CD4-positive, alpha-beta T cell treated with Interleukin-10 for 1 hour (primary cell): ENCODE measurements around the gene LHPP.

ENCODE experiments used
- DNase-seq: peaks from one replicate; pipeline ENCODE4 v3.0.0-alpha.2; 2020

LHPP gene

DNA sequence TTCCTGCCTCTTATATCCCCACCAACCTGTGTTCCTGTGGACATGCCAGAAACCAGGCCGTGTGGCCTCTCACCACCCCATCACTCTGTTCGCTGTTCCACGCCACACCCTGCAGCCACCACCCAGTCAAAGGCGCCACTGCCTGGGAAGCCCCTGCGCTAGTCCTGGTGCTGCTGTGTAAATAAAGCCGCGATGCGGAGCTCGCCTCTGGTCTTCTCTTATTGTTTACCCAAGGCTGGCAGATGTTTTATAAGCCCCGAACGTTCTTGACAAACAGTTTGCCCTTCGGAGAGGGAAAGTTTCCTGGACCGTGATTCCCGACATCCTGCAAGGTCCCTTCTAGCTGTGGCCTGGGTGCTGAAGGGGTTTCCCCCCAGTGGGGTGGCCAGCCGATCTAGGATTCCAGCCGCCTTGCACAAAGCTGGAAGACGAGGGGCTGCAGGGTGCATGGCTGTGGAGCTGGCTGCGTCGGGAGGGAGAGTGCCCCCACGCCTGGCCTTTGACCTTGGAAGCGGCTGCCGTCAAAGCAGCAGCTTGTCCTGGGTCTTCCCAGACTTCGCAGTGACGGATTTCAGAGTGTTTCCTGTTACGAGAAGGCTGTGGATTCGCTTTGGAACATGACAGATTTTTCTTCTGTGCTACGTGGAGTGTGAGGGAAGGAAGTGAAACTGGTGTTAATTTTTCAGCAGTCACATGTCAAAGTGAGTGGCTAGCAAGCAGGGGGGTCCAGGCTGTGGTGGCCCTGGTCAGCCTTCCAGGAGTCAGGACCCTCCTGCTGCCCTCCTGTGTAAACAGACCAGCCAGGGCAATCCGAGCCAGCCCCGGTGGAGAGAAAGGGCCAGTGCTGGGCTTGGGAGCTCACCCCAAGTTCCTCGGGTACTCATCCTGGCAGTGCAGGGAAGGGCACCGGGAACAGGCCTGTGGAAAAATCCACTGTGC is 61.6 kb downstream of the LHPP start:
- no peak for DNase-seq

DNA sequence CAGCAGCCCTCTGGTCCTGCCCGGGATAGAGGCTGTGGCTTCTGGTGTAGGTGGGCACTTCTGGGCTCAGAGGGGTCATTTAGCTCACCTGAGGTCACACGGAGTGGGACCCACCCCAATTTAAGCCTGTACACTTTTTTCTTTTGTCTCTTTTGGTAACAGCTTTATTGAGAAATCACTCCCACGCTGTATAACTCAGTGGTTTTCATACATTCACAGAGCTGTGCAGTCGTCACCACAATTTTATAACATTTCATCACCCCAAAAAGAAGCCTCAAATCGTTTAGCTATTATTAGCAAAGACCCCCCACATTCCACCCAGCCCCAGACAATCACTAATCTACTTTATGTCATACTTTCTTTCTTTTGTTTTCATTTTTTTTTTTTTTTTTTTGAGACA is 62.3 kb downstream of the LHPP start:
- DNase-seq = no peak

DNA sequence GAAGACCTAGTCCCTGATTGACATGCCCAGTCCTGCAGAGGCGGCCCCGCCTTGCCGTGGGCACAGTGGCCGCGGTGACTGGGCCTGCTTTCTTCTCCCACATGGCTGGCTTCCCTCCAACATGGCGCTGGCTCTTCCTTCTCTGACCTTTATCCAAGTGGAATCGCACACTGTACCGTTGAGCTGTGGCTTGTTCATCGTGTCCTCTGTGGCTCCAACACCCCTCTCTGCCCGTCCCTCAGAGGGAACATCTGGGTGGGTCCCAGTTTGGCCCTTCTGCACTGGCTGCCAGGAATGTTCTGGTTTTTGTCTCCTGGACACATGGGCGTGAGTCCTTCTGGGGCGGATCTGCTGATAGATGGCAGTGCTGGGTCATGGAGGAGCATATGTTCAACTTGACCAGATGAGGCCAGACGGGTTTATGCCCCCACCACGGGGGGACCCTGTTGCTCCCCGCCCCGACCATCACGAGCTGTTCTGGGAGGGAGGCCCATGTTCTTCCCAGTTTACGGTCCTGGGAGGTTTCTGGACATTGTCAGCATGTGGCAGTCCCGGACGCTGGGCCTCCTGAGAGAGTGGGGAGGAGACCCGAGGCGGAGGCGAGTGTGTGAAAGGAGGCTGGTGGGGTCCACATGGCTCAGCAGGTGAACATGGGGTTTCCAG is 63.5 kb downstream of the LHPP start:
- no peak for DNase-seq

DNA sequence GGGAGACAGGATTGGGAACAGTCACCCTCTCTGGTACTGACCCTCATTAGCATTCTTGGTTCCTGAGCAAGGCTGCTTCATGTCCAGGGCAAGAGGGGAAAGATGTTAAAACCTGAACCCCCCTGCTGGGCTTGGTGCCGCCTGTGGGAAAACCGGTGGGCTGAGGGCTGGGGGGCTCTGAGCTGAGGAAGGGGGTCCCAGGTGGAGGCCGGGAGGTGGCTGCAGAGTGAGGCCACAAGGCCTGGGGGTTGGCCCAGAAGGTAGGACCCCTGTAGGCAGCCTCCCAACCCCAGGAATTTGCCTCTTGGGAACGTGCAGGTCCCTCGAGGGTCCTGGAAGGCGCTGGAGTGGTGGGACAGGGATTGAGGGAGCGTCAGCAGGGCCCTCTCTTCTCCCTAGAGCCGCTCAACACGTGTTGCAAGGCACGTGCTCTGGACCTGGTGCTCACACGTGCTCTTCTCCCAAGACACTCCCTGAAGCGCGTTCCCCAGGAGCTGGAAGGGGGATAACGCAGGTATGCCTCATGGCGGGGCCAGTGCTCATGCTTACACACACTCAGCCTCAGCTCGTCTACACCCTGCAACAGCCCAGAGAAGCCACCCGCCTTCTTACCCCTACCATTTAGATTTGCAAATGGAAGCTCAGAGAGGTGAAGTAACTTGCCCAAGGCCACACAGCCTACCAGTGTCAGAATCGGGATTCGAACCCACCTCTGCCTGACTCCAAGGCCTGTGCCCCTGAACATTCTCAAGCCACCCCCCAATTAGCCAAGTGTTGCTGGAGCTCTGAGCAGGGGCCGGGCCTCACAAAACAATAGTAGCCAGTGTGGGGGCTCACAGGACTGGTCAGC is 64.4 kb downstream of the LHPP start:
- no peak for DNase-seq

DNA sequence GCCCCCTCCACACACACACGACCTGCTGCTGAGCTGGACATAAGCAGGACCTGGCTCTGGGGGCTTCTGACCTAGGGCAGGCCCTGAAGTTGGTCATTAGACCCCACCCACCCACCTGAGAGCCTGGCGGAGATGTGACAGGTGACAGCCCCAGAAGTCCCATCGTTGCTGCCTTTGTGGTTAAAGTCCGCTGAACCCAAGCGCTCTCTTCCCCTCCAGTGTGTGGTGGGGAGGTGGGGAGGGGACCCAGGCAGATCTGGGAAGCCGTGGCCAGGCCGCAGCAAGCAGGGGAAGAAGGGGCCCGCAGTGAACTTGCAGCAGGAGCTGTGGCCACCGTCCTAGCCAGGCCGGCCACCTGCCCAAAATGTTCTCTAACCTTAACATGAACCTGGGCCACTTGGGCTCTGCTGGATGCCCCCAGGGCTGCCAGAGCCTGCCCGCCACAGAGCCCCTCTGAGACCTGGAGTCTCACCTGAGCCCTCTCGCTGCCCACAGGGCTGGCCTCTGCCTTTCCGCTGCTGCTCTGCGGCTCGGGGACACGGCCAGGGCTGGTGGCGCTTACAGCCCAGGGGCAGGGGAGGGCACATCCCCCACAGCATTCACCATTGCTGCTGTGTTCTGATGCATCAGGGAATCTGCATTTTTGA is 65.1 kb downstream of the LHPP start:
- DNase-seq = no peak

DNA sequence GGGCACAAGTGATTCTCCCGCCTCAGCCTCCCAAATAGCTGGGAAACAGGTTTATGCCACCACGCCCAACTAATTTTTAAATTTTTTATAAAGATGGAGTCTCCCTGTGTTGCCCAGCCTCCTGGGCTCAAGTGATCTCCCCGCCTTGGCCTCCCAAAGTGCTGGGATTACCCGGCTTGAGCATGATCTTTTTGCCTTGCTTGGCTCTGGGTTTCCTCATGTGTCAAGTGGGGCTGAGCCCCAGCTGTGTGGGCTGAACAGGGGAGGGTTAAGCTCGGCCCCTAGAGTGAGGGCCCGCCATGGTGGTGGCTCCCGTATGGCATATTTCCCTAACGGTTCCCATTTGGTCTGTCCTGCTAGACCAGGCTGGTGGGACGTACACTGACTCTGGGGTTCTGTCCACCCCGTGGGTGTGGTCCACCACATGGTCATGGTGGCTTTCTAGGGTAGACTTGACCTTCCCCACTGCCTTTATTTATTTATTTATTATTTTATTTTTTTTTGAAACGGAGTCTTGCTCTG is 66.3 kb downstream of the LHPP start:
- DNase-seq = no peak

DNA sequence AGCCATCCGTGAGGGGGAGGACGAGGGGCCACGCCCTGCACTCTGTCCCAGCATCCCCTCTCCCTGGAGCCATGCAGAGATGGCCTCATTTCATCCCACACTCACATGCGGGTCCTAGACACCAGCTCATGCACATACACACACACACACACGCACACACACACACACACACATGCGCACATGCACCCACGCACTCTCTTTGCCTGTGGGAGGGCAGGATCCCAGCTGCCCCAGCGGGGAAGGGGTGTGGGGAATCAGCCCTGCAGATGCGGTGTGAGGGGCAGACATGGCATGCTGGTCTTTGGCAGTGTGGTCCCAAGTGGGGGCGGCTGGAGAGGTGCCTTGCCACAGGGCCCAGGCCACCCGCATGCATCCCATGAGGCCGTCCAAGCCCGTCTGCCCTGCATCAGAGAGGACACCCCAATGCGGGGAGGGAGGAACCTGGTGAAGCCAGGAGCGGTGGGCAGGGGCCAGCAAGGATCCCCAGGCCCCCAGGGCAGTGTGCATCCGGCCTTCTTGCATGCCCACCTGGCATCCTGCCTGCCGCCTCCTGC is 68.1 kb downstream of the LHPP start:
- no peak for DNase-seq

DNA sequence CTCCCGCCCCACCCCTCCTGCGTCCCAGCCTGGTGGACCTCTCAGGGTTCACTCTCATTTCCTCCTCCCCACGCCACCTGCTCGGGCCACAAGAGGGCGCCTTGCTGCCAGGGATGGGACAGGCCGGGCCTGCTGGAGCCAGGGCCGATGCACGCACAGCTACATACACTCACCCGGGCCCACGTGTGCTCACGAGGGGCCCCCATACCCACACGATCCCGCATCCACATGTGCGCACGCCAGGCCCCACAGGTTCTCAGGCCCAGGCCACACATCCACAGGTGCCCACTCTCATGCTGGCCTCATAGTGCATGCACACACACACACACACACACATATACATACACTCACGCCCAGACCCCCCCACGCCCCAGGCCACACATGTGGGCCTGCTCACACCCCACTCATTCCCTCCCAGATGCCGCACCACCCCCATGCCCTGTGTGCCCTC is 68.6 kb downstream of the LHPP start:
- peak; percentile 87 for DNase-seq

DNA sequence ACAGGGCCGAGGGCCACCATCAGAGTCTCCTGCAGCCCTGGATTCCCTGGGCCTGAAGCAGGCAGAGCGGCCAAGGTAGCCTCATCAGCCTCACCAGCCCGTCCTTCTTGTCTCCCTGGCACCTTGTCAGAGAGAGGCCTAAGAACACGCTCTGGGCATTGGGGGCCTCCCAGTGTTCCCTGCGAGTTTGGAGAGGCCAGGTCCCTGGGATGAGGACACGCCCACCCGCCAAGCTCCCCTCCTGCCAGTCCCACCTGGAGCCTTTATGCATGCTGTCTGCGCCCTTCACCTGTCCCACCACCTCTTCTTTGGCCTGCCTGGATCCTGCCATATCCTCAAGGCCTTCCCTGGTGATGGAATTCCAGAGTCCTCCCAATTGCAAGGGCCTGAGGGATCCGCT is 69.2 kb downstream of the LHPP start:
- no peak for DNase-seq

DNA sequence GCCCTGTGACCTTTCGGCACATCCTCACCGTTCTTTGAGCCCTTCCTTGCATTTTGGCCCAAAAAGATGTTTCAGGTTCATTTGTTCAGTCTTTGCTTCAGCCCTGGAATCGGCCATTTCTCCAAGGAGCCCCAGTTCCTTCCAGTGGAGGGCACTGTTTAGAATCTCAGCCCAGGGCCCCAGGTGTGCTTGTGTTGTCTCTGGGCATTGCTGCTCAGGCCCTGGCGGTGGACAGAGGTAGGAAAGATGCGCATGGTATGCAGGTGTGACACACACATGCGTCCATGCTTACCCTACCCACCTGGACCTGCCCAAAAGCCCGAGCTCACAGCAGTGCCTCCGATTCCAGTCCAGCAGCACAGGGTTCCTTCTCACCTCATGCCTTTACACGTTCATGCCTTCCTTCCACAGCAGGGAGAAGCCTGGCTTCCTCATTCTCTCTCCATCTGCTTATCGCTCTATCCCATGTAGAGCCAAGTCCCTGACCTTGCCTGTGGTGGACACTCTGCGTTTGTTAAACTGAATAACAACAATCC is 70.6 kb downstream of the LHPP start:
- DNase-seq = no peak

DNA sequence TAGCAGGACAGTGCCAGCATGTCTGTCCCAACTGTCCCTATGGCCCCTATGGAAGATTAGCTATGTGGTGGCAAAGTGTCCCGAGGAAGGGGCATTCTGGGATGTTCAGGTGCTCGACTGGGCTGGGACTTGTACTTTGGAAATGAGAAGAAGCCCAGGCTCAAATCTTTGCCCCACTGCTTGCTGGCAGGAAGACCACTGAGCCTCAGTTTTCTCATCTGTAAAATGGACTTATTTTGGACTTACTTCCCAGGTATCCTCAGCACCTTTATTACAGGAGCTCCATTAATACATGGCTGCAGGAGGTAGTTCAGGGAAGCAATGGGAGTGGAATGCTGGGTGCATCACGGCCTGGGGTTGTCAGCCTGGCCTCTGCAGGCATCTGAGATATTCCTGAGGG is 71.2 kb downstream of the LHPP start:
- no peak for DNase-seq

DNA sequence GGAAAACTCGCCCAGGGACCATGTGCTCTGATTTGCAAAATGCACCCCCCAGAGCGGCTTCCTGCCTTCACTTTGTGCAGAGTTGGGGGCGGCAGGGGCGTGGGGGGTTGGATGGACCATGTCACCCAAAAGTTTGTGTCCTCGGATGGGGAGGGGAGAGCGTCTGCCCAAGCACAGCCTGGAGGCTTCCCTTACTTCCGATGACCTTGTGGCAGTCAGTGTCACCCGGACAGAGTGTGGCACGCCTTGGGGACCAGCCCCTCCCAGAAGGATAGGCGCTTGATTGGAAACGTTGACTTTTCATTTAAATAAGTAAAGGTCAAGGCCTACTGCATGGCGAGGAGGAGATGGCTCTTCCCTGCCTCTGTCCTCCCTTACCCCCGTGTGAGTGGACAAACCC is 71.6 kb downstream of the LHPP start:
- DNase-seq = no peak

DNA sequence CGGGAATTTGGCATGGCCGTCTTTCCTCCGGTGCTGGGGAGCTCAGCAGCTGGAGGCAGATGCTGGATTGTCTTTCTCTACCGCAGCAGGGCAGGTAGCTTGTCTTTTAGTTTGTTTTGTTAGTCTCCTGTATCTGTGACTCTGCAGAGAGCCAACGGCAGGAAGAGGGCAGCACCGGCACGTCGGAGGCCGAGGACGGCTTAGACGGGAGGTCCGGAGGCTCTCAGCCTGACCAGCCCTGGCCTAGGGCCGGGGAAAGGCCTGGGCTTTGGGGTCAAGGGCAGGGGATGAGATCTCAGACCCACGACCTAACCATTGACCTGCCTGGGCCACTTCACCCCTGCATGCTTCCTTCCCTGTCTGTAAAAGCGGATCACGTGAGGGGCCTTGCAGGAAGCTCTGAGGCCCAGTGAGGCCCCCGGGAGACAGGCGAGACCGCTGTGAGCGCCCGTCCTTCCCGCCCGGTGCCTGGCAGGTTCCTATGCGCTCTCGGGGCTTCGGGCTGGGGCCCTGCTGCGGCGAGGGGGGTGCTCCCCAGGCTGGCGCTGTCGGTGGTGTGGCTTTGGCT is 72.7 kb downstream of the LHPP start:
- DNase-seq = no peak

DNA sequence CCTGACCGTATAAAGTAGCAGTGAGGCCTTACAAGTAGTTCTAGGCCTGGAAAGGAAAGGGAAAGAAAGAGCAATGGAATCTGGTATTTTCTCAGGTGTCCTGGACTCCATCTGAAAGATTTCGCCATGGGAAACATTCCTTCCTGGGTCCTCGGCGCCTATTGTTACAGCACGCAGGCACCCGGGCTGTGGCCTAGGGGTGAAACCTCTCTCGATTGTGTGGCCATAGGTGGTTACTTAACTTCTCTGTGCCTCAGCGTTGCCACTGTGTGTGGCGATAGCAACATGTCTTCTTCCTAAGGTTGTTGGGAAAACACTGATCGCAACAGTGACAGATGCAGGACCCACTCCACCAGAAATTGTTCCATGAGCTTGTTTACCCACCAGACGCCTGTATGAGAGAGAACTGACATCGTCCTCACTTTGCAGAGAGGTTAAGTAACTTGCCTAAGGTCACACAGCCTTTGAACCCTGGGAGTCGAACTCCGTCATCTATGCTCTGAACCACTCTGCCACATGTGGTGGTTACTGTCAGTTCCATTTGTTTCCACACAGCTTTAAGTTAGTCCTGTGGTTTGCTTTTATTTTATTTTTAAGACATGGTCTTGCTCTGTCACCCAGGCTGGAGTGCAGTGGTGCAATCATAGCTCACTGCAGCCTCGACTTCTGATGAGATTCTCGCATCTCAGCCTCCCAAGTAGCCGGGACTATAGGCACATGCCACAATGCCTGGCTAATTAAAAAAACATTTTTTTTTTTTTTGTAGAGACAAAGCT is 73.4 kb downstream of the LHPP start:
- no peak for DNase-seq

DNA sequence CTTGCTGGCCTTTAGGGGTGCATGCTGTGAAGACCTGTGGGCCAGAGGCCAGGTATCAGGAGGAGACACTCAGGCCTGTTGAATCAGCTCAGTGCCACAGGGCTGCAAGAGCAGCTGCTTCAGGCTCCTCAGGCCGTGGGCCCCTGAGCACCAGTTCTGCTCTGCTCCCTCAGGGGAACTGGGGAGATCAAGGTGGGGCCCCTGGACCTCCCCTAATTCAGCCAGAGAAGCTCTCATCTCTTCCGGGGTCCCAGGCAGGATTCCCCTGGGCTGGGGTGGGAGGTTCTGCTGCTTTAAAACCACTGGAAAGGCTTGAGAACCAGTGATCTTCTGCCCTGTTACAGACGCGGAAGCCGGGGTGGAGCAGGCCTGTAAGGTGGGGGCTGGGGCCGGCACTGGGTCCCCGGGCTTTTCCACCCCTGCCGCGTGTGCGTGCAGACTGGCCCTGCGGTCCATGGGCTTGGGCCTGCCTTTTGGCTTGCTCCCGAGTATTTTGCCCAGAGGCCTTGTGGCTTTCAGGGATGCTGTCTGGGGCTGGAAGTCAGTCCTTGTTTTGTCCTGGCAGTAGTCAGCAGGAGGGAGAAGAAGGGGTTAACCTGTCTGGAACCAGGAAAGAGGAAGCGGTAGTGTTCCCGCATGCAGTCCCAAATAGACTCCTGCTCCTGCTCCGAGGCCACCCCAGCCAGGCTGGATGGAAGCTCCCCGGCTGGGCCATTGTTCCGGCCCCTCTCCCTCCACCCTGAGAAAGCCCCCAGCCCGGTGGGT is 74.3 kb downstream of the LHPP start:
- DNase-seq = no peak

DNA sequence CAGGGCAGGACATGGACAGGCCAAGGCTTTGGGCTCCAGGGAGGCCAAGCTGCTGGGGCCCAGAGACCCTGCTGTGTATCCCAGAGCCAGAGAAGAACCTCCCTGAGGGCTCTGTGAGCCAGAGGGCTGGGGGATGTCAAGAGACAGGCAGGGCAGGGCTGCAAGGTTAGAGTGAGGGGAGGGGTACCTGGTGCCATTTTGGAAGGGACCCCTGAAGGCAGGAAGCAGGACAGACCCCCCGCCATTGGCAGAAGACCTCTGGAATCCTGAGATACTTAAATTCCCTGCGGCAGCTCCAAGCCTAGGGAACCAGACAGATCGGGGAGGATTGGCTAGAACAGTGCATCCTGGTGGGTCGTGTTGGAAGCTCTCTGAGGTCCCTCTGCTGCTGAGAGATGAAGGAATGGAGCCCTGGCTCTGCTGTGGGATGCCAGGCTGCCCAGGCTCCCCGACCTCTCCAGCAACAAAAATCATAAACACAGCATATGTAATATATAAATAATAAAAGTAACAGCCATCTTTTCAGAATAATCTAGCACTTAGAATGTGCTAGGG is 75.0 kb downstream of the LHPP start:
- no peak for DNase-seq

DNA sequence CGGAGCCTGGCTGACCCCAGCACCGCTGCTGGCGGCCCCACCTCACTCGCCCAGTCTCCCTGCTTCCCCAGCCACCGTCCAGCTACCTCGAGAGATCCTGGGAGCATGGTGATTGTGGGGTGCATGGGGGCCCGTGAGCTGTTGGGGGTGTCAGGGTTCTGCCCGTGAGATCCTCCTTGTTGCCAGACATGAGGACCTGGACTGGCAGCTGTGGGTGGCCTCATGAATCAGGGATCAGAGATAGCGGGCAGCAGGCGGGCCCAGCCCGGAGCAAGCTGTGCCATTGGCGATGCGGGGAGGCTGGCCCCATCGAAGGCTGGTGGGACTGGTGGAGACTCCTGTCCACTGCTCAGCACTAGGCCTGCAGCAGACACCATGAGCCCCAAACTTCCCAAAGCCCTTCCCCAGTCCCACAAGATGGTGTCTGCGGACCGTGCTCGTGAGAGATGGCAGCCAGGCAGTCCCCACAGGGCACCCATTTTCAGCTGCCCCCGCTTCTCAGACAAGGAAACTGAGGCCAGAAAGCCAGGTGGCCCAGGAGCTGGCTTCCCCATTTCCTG is 75.6 kb downstream of the LHPP start:
- DNase-seq = no peak

DNA sequence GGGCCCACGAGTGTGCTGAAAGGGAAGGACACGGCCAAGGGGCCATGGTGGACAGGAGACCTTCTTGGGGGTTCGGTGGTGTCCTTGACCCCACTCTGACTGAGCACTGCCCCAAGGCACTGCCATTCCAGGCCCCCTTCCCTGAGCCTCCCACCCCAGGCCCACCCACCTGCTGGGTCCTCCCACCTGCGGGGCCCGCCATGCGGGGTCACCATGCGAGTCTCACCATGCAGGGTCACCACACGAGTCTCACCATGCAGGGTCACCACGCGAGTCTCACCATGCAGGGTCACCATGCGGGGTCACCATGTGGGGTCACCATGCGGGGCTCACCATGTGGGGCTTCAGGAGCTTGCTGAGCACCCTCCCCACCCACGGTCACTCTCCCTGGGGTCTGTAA is 76.3 kb downstream of the LHPP start:
- DNase-seq = no peak

DNA sequence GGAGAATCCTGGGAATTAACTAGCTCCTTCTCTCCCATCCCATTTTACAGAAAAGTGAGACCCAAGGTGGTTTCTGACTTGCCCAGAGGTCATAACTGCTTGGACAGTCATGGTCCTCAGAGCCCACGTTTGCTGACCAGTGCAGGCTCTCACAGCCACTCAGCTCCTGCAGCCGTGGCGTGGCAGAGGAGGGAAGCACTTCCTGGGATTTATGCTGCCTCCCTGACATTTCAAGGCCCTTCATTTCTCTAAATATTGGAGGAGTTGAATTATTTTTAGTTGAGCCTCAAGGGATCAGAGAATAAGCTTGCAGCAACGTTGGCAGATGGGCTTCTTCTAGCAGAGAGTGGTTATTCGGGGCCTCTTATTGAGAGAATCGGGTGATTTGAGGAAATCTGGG is 77.1 kb downstream of the LHPP start:
- DNase-seq = no peak
